ENCODE data around the gene PITX1.
A peak's percentile ranks its signal among the peaks of the same experiment; 100 is the strongest.
"Not testable (repeated sequence)": the region's sequence is repeated elsewhere in the genome, so short reads cannot be mapped to it uniquely, and the experiment has no call there.

Gene PITX1

GRCh38 chr5:135033901-135034235 lies at the start of gene PITX1:
TSS of gene PITX1 (minus strand) at chr5:135034228. CDS start at chr5:135033881, 347 bp downstream.
- DNase-seq (ENCODE audit: low read depth, low spot score), result no peak
- H3K27ac ChIP-seq, result peak within 1 kb of the TSS; percentile 94

GRCh38 chr5:135083334-135083733 lies 49.3 kb upstream of the PITX1 start:
- H3K27ac ChIP-seq; DNase-seq (ENCODE audit: low read depth, low spot score): not testable (repeated sequence)

- H3K27ac ChIP-seq, result no peak overlapping the region
- no peak for DNase-seq (ENCODE audit: low read depth, low spot score)
These were observed 47.2 kb upstream of the PITX1 start for GRCh38 chr5:135081240-135081639.

GRCh38 chr5:135079760-135080159 lies 45.7 kb upstream of the PITX1 start:
- no peak for DNase-seq (ENCODE audit: low read depth, low spot score)
- no peak overlapping the region for H3K27ac ChIP-seq

GRCh38 chr5:135079099-135079681 lies 45.2 kb upstream of the PITX1 start:
- no peak for DNase-seq (ENCODE audit: low read depth, low spot score)
- H3K27ac ChIP-seq, result no peak overlapping the region

- DNase-seq (ENCODE audit: low read depth, low spot score), result no peak
- H3K27ac ChIP-seq, result no peak overlapping the region
These were observed 42.8 kb upstream of the PITX1 start for GRCh38 chr5:135076801-135077200.

GRCh38 chr5:135076051-135076491 lies 42.0 kb upstream of the PITX1 start:
- H3K27ac ChIP-seq, result no peak overlapping the region
- DNase-seq (ENCODE audit: low read depth, low spot score), result no peak

- DNase-seq (ENCODE audit: low read depth, low spot score), result no peak
- H3K27ac ChIP-seq, result no peak overlapping the region
These were observed 41.6 kb upstream of the PITX1 start for GRCh38 chr5:135075621-135076020.

GRCh38 chr5:135073761-135074345 lies 39.8 kb upstream of the PITX1 start:
- peak overlapping the region; percentile 31 for H3K27ac ChIP-seq
- DNase-seq (ENCODE audit: low read depth, low spot score), result no peak

GRCh38 chr5:135072387-135073281 lies 38.6 kb upstream of the PITX1 start:
- peak; percentile 48 for DNase-seq (ENCODE audit: low read depth, low spot score)
- H3K27ac ChIP-seq, result peak overlapping the region; percentile 31

- no peak overlapping the region for H3K27ac ChIP-seq
- no peak for DNase-seq (ENCODE audit: low read depth, low spot score)
These were observed 37.3 kb upstream of the PITX1 start for GRCh38 chr5:135071311-135071710.

GRCh38 chr5:135069895-135070657 lies 36.0 kb upstream of the PITX1 start:
- no peak for DNase-seq (ENCODE audit: low read depth, low spot score)
- H3K27ac ChIP-seq, result no peak overlapping the region

- DNase-seq (ENCODE audit: low read depth, low spot score), result no peak
- no peak overlapping the region for H3K27ac ChIP-seq
These were observed 35.2 kb upstream of the PITX1 start for GRCh38 chr5:135069016-135069770.

- H3K27ac ChIP-seq, result no peak overlapping the region
- DNase-seq (ENCODE audit: low read depth, low spot score), result no peak
These were observed 33.6 kb upstream of the PITX1 start for GRCh38 chr5:135067587-135067986.

GRCh38 chr5:135066781-135067180 lies 32.8 kb upstream of the PITX1 start:
- H3K27ac ChIP-seq, result no peak overlapping the region
- no peak for DNase-seq (ENCODE audit: low read depth, low spot score)

- no peak for DNase-seq (ENCODE audit: low read depth, low spot score)
- no peak overlapping the region for H3K27ac ChIP-seq
These were observed 31.6 kb upstream of the PITX1 start for GRCh38 chr5:135065306-135066265.

GRCh38 chr5:135064235-135064570 lies 30.2 kb upstream of the PITX1 start:
- no peak overlapping the region for H3K27ac ChIP-seq

GRCh38 chr5:135063511-135064234 lies 29.6 kb upstream of the PITX1 start:
- H3K27ac ChIP-seq, result no peak overlapping the region
- no peak for DNase-seq (ENCODE audit: low read depth, low spot score)

More at GRCh38 chr5:135064235-135064570, 30.2 kb upstream of the PITX1 start:
- no peak for DNase-seq (ENCODE audit: low read depth, low spot score)

Data from epithelial cell of prostate (primary cell).